ENCODE data around the gene HERC2. TPM values are rescaled to one million over a fixed set of nuclear protein-coding genes. Genes with fewer than 3 reads are reported as not detected.
"Not testable (repeated sequence)": the region's sequence is repeated elsewhere in the genome, so short reads cannot be mapped to it uniquely, and the experiment has no call there.

Gene HERC2
- polyA plus RNA-seq, 1 of the 3 experiments (the other 2 are of a cell fraction): 22.3 TPM

- no peak overlapping the region for H3K4me3 ChIP-seq (ENCODE audit: low read depth in 2 of 2, low read length in 1 of 2)
- POLR2A ChIA-PET: no interaction called here
- no peak overlapping the region for H3K9ac ChIP-seq
- CTCF ChIA-PET: interaction anchor here (1.3 to 2.4 kb wide), 2 partner anchors 22 to 126 kb away, joined by 3 to 7 read pairs; no protein-coding TSS in a partner anchor
- no peaks in the 10 kb centered on the region for H3K27me3 ChIP-seq (ENCODE audit: insufficient read depth)
- H3K4me1 ChIP-seq (ENCODE audit: control insufficient read depth in 1 of 2, insufficient read depth in 2 of 2, low read depth in 1 of 2, low read length in 1 of 2): no peaks in the 10 kb centered on the region; a peak in 1 of 4 replicates
- H3K9me2 ChIP-seq: no peaks in the 10 kb centered on the region
- no peak overlapping the region for H3K27ac ChIP-seq (ENCODE audit: low read depth in 2 of 2, low read length in 1 of 2)
- peaks cover 7% of the 10 kb centered on the region for H3F3A ChIP-seq (replicated peaks; ENCODE audit: insufficient read depth)
- TF ChIP-seq TEAD4 (IDR thresholded peaks at IDR 0.05; ENCODE audit: borderline replicate concordance, insufficient read depth) (no peak), NRF1 (IDR thresholded peaks at IDR 0.05; ENCODE audit: low read depth, low read length) (no peak), YY1 (IDR thresholded peaks at IDR 0.05; ENCODE audit: low read depth) (no peak), SMC3 (IDR thresholded peaks at IDR 0.05; ENCODE audit: low read depth, low read length) (no peak), SIN3A (IDR thresholded peaks at IDR 0.05; ENCODE audit: borderline replicate concordance, low read depth, low read length) (no peak), TCF12 (IDR thresholded peaks at IDR 0.05) (no peak), EZH2phosphoT487 (IDR thresholded peaks at IDR 0.05; ENCODE audit: borderline replicate concordance, low read depth) (no peak), RFX5 (IDR thresholded peaks at IDR 0.05; ENCODE audit: low read length) (no peak), GABPA (IDR thresholded peaks at IDR 0.05; ENCODE audit: low read depth) (no peak)
- TF ChIP-seq, protein P1, sequence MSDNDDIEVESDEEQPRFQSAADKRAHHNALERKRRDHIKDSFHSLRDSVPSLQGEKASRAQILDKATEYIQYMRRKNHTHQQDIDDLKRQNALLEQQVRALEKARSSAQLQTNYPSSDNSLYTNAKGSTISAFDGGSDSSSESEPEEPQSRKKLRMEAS (IDR thresholded peaks at IDR 0.05; ENCODE audit: low read depth): no peak
- H3K36me3 ChIP-seq (replicated peaks in 1 of 2; ENCODE audit: control insufficient read depth in 1 of 2, insufficient read depth in 2 of 2, low read length in 1 of 2): peaks cover 15 to 36% of the 10 kb centered on the region in 2 experiments
- peaks cover 34% of the 10 kb centered on the region for H3K79me2 ChIP-seq (ENCODE audit: insufficient read depth)
- H3K9me3 ChIP-seq: no peaks in the 10 kb centered on the region
- WGBS (ENCODE audit: low lambda C conversion rate): 96% methylated on average over 3 of the region's 3 CpGs
- H3K4me2 ChIP-seq: no peak overlapping the region
- H2AFZ ChIP-seq (ENCODE audit: low read depth): no peak overlapping the region
- DNase-seq: no peak
- no peaks in the 10 kb centered on the region for H4K20me1 ChIP-seq (ENCODE audit: insufficient read depth)
Measured at GRCh38 chr15:28147801-28148200, 174.2 kb downstream of the HERC2 start.

DNA sequence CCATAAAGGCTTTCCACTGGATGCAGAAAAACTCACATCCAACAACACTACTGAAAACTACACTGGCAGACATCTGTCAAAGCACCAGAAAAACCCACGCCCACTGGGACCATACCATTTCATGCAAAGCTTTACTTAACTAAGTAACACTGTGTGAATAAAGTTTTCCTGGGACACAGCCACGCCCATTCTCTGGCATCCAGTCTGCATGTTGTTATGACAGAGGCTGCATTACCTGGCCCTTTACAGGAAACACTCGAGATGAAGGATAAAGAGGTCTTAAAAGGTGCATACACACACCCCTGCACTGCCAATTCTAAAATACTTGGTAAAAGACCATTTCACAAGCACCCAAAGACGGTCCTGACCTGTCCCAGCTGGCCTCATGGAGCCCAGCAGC, 176.6 kb downstream of the HERC2 start:
- H2AFZ ChIP-seq (ENCODE audit: low read depth); H4K20me1 ChIP-seq (ENCODE audit: insufficient read depth); H3K4me1 ChIP-seq (ENCODE audit: control insufficient read depth in 1 of 2, insufficient read depth in 2 of 2, low read depth in 1 of 2, low read length in 1 of 2); H3K4me2 ChIP-seq; H3K4me3 ChIP-seq (ENCODE audit: low read depth in 2 of 2, low read length in 1 of 2); H3K27me3 ChIP-seq (ENCODE audit: insufficient read depth); H3K27ac ChIP-seq (ENCODE audit: low read depth in 2 of 2, low read length in 1 of 2); H3F3A ChIP-seq (replicated peaks; ENCODE audit: insufficient read depth); POLR2A ChIA-PET; DNase-seq; H3K9me3 ChIP-seq; H3K9me2 ChIP-seq; H3K9ac ChIP-seq: not testable (repeated sequence)
- Histone ChIP-seq H3K36me3 (replicated peaks in 1 of 2; ENCODE audit: control insufficient read depth in 1 of 2, insufficient read depth in 2 of 2, low read length in 1 of 2) (peaks cover 19 to 35% of the 10 kb centered on the region in 2 experiments), H3K79me2 (ENCODE audit: insufficient read depth) (peaks cover 26% of the 10 kb centered on the region)
- WGBS (ENCODE audit: low lambda C conversion rate): 100% methylated on average over 4 of the region's 4 CpGs
- CTCF ChIA-PET: interaction anchor here (2.4 kb wide), 1 partner anchor 19 kb away, joined by 7 read pairs; no protein-coding TSS in a partner anchor

- H3F3A ChIP-seq (replicated peaks; ENCODE audit: insufficient read depth): no peaks in the 10 kb centered on the region
- H3K4me3 ChIP-seq (ENCODE audit: low read depth in 2 of 2, low read length in 1 of 2): no peak overlapping the region
- no peak overlapping the region for H2AFZ ChIP-seq (ENCODE audit: low read depth)
- no peaks in the 10 kb centered on the region for H3K4me1 ChIP-seq (ENCODE audit: control insufficient read depth in 1 of 2, insufficient read depth in 2 of 2, low read depth in 1 of 2, low read length in 1 of 2)
- no peaks in the 10 kb centered on the region for H3K27me3 ChIP-seq (ENCODE audit: insufficient read depth)
- H3K4me2 ChIP-seq: no peak overlapping the region
- WGBS (ENCODE audit: low lambda C conversion rate): 97% methylated on average over 6 of the region's 6 CpGs
- CTCF ChIA-PET: interaction anchor here (1.5 kb wide), 1 partner anchor 14 kb away, joined by 3 read pairs; no protein-coding TSS in a partner anchor
- no peaks in the 10 kb centered on the region for H3K9me3 ChIP-seq
- DNase-seq: no peak
- peaks cover 26 to 39% of the 10 kb centered on the region in 2 experiments for H3K36me3 ChIP-seq (replicated peaks in 1 of 2; ENCODE audit: control insufficient read depth in 1 of 2, insufficient read depth in 2 of 2, low read length in 1 of 2)
- H3K27ac ChIP-seq (ENCODE audit: low read depth in 2 of 2, low read length in 1 of 2): no peak overlapping the region
- H3K9ac ChIP-seq: no peak overlapping the region
- no peaks in the 10 kb centered on the region for H3K79me2 ChIP-seq (ENCODE audit: insufficient read depth)
- no peaks in the 10 kb centered on the region for H3K9me2 ChIP-seq
- POLR2A ChIA-PET: no interaction called here
- H4K20me1 ChIP-seq (ENCODE audit: insufficient read depth): no peaks in the 10 kb centered on the region
- TF ChIP-seq POLR2AphosphoS5 (IDR thresholded peaks at IDR 0.05; ENCODE audit: low read depth, low read length) (no peak), GATA2 (CRISPR knock-in tag; IDR thresholded peaks at IDR 0.05) (no peak), SIN3A (IDR thresholded peaks at IDR 0.05; ENCODE audit: borderline replicate concordance, low read depth, low read length) (no peak), RFX5 (IDR thresholded peaks at IDR 0.05; ENCODE audit: low read length) (no peak), FOSL2 (IDR thresholded peaks at IDR 0.05; ENCODE audit: borderline replicate concordance, low read depth) (no peak), FOXJ3 (CRISPR knock-in tag; IDR thresholded peaks at IDR 0.05) (no peak), MEF2A (IDR thresholded peaks at IDR 0.05; ENCODE audit: borderline replicate concordance, low read depth) (no peak), MXI1 (IDR thresholded peaks at IDR 0.05; ENCODE audit: low read depth, low read length) (no peak), SMC3 (IDR thresholded peaks at IDR 0.05; ENCODE audit: low read depth, low read length) (no peak), TEAD4 (IDR thresholded peaks at IDR 0.05; ENCODE audit: borderline replicate concordance, insufficient read depth) (no peak), ELF1 (IDR thresholded peaks at IDR 0.05) (no peak), REST (IDR thresholded peaks at IDR 0.05; ENCODE audit: low read depth, low read length) (no peak)
- TF ChIP-seq, protein P1 (IDR thresholded peaks at IDR 0.05; ENCODE audit: low read depth): no peak
Measured at GRCh38 chr15:28140062-28140461, 181.9 kb downstream of the HERC2 start.

Measured in SK-N-SH (cell line).